Measurements from ENCODE around the gene NFATC2.
A peak's percentile ranks its signal among the peaks of the same experiment; 100 is the strongest.

NFATC2 gene

DNA sequence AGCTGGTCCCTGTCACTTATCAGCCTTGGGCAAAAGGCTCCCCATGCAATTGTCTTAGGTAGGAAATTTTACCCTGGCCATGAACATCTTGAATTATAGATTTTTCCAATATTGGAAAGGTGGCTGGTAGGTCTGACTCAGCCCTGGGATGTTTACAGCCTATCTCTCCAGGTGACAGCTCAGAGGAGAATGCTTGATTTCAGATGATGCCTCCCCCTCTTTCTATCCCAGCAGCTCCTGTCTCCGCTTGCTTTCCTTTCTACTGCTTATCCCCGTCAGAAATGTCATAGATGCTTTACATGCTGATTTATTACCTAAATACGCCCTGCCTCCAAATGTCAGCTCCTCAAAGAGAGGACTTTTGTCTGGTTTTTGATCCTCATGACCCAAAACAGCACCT is 109.6 kb downstream of the NFATC2 start:
- DNase-seq, result no peak

DNA sequence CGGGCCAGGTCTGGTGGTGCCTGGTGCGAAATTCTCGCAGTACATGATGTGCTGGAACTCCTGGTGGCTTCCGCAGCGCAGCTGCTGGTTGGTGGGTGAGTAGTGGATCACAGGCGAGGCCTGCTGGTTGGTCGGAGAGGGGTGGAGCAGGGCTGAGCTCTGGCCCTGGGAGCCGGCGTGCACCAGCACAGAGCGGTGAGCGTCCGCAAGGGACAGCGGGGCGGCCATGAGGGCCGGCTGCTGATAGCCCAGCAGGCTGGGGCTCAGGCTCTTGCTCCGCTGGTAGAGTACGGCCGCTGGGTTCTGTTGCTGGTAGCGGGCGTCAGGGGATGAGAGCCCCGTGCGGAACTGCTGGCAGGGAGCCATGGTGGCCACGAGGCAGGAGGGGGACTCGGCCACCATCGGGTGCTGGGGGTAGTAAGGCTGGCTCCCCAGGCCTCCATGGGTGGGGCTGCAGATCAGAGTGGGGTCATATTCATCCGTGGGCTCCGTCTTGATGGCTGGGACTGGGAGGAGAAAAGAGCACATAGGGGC is 110.2 kb downstream of the NFATC2 start:
- no peak for DNase-seq

DNA sequence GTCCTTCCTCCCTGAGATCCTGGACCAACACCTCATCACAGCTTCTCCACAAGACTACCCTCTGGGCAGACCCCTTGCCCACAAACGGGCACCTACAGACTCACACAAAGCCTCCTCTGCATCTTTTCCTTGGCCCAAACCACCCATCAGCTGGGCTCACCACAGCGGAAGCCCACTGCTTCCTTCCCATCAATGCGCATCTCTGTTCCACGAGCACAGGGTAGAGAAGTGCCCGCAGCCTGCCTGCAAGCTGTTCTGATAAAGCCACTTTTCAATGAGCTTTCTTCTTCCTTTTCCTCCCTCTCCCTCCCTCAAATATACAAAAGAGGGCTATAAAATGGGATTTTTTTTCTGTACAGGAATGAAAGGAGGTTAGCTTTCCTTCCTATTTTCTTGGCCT is 111.2 kb downstream of the NFATC2 start:
- DNase-seq, result no peak

DNA sequence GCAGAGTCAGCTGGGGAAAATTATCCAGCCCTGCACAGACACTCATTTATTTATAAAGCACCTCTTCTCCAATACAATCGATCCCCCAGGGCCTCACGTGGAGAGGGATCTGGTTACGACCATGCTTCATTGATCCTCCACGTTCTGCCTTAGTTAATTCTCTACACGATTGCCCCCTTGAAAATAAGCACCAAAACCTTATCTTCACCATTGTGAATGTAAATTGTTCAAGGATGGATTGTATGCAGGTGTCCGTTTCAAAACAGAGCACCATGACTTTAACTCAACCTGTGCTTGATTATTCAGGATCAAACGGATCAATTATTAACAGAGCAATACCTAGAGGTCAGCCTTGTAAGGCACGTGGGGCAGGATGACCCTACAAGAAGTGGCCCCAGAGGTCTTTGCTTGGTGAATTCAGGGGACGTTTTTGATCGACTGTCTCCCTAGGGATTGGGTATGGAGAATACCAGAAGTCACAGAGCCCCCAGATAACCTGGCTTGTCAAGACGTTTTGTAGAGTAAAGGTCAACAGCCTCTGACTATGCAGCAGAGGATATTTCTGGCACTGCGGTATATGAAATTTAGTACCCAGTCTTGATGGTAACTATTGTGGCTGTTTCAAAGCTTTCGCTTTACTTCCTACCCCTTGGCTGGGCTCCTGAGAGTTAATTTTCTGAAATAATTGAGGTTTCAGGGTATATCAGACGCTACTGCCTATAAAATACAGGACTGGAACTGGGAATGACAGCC is 112.1 kb downstream of the NFATC2 start:
- DNase-seq, result no peak

DNA sequence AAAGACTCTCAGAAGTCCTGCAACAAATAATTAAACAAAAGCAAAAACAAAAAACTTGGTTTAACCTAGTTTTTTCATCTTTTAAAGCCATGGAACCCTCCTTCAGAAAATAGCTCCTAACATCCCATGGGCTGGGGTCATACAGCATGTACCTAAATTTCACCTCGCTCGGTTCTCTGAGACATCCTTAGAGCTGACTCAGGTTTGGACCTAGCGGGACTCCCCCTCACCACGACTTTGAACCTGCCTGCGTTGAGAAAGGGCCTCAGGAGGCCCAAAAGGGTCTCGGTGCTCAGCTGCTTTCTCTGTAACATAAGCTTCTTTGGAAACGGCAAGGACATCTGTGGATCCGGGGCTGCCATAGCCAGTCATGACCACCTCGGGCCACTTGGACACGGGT is 112.8 kb downstream of the NFATC2 start:
- no peak for DNase-seq

DNA sequence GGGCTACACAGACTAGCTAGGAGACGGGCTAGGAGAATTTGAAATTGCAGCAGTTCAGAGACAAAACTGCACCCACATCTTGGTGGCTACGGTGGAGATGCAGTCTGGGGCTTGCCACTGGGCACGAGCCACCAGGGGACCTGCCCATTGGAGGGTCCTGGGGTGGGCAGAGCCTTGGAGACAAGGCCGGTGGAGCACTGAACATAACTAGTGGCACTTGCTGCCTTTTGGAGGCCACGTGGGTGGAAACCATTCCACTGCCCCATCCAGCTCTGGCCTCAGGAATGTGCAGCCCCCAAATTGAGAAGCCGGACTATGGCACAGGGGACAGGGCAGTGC is 113.4 kb downstream of the NFATC2 start:
- DNase-seq, result no peak

DNA sequence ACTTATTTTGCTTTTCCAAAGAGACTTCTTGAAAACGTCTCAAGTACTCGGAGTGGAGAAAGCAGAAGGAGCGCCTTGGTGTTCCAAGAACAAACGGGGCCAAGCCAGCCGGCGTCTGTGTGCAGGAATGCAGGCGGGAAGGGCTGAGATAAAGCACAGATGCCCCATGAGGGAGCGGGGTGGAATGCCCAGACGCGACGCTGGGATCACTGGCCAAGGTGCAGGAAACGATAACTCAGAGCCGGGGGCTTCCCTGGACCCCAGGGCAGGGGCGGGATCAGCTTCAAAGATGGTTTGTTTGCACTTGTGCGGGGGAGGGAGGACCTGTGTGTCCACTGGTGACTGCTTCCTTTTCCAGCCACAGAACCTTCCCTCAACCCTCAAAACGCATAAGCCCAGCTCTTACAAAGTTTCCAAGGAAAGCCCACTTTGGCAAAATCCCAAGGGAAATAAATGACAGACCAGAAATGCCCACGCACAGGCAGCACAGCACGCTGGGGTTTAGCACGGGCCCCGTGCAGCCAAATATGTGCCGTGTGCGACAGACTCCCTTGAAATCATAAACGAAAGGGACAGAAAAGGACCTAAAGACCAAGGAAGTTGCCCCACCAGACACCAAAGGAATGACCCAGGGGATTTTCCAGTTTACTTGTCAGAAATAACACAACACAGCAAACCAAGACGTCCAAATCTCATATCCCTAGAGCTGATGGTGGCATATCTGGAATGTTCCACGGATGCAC is 113.9 kb downstream of the NFATC2 start:
- peak in 8 of 58 donors; percentile 2 to 15 (median 7) for DNase-seq

DNA sequence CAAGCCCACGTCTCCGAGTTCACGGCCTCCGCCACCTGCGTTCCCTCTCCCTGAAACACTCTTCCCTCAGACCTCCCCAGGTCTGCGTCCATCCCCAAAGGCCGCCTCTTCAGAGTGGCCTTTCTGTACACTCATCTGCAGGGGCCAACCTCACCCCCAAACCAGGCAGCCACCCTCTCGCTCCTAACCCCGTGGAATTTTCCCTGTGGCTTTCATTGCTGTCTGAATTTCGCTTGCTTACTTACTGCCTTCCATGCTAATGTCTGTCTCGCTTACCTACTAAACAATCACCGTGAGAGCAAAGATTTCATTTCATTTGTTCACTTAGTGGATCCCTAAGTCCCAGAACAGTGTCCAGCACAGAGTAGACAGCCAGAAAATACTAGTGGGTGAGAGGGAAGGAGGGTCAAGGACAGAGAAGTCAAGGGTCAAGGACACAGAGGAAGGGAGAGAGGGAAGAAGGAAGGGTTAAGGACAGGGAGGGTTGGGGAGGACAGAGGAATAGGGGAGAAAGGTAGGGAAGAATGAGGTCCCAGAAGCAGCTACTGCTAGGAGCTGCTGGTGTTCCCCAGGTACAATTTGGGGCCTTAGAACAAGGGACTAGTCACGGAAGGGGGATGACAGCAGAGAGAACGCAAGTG is 114.7 kb downstream of the NFATC2 start:
- DNase-seq, result no peak

DNA sequence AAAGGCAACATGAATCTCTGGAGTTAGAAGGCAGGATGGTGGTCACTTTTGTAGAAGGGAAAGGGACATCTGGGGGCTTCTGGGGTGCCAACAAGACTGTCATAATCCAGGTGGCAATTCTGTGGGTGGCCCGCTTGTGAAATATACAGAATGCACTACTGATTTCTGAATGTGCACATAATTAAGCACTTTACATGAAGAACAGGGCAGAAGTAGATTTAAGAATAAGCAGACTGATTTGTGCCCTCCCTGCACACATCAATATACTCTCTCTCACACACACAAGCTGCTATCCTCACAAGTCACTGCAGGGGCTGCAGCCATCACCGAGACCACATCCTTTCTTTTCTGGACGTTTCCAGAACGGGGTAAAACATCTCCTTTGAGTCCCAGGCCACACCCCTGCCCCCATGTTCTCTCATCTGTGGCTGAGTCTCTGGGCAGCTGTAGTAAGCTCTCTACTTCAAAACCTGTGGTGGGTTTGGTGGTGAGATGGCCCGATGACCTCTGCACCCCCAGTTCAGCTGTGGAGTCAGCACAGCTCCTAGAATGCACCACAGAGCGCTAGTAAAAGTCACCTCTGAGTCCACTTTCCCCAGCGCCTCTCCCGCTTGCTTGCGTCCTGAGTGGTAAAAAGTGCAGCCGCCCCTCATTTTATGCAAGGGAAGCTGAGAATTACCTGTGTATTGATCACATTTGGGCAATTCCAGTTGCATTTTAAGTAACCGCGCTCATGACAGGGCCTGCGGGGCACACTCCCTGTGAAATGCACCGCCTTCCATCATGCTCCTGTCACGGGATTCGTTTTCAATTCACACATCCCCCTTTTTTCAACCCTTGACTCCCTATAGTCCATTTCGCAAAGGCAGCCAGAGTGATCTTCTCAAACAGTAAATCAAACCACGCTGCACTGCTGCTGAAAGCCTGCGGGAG is 115.5 kb downstream of the NFATC2 start:
- DNase-seq, result no peak

DNA sequence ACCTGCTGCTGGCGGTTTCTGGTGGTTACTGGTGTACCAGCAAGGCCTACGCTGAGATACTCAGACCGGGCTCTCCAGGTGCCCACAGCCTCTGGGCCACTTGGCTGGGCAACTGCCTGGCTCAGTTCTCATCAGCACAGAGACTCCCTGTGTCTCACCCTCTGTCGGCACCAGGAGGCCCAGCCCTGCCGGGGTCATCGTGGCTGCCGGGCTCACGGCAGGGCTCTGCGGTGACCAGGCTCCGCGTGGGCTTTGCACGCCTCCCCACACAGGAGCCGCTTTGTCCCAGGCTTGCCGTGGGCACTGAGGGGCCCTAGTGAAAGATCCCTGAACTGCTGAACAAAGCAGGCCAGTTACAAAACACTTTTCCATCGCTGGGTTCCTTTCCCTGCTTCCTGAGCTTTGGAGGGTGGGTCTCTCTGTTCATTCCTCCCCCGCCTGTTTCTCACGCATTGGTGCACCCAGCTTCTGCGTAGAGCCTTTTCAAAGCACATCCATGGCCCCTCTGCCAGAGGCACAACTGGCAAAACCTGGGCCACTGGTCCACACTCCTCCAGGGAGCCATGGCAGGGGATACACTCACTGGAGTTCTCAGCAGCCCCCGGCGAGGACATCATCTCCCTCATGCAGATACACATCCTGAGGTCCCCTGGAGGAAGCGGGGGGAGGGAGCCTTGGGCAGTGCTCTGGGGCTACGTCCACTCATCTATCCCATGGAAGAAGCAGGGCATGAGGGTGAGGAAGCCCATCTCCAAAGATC is 117.0 kb downstream of the NFATC2 start:
- no peak for DNase-seq

DNA sequence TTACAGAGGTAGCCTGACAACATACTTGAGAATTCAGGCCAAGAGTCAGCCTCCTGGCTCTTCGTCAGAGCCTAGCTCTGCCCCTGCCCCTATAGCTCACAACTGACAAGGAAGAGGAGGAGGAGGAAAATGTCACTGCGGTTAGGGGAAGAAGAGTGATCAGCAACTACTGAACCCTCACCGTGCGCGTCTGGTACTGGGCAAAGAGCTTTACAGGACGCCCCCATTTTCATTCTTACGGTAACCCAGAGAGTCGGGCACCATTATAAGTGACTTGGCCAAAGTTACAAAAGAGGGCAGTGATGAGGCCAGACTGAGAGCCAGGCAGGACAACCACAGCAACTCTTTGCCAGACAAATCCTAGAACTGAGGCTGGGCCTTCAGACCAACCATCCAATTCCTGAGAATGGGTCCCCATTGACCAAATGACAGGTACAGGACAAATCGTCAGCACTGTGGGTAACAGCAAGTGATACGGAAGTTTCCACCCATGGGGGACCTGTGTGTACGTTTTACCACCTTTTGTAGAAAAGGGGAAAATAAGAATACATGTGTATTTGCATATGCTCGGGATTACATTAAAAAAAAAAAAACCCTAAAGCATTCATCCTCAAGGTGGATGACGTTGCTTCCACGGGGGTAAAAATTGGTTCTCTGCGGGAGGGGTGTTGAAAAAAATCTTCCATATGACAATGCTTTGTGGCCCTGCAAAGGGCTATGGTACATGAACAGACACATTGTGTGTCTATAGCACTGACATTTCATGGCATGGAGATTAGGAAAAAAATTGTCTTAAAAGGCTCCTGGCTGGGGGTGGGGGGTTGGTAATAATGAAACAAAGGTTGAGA is 118.0 kb downstream of the NFATC2 start:
- no peak for DNase-seq

DNA sequence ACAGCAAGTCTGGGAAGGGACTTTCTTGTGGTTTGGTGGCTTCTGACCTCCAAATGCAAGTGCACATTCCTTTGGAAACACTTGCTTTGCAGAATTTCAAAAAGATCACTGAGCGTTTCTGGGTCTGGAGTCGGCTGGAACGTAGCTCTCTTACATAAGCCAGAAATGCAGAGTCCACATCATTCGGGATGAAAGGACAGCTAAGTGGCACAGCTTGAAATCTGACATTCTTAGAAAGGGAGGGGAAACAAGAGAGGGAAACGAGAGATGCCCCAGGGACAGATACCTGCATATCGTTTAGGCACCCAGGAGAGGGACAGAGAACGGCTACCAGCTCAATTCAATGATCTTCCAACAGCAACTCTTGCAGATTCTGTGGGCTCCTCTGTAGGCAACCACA is 118.7 kb downstream of the NFATC2 start:
- no peak for DNase-seq

DNA sequence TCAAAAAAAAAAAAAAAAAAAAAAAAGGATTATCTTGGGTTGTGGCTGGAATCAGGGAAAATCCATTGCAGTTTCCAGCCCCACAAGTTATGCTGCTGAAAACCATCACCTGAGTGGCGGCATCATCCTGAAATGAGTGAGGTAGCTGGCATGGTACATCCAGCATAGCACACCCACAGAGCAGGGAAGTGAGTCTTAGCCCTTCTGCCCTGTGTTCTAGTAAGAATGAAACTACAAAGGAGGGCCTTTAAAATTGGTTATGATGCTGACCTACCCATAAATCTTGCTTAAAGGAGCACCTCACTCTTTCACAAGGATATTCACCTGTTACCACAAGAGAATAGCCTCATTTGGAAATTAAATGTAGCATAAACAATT is 119.2 kb downstream of the NFATC2 start:
- DNase-seq, result no peak

DNA sequence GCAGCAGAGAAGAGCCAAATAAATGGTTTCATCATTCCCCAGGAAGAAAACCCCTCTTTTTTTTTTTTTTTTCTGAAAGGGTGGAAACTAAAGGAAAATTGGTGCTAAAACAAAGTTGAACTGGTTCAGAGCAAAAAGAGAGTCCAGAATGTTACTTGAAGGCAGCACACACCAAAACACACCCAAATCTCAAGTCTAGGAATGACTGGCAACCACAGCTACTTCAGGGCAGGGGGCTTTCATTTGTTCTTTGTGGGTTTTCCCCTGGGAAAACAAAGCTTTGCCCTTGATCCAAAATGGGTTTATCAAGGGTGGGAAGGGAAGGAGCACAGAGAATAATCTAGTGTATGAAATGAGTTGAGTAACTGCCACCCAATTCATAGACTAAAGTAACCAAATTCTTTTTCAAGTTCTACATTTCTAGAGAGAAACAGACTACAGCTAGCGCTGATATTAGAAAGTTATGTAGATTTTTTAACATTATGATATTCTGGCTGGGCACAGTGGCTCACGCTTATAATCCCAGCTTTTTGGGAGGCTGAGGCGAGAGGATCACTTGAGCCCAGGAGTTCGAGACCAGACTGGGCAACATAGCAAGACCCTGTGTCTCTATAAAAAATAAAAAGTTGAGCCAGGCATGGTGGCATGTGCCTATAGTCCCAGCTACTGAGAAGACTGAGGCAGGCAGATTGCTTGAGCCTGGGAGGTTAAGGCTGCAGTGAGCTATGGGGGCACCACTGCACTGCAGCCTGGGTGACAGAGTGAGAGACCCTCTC is 119.8 kb downstream of the NFATC2 start:
- no peak for DNase-seq

DNA sequence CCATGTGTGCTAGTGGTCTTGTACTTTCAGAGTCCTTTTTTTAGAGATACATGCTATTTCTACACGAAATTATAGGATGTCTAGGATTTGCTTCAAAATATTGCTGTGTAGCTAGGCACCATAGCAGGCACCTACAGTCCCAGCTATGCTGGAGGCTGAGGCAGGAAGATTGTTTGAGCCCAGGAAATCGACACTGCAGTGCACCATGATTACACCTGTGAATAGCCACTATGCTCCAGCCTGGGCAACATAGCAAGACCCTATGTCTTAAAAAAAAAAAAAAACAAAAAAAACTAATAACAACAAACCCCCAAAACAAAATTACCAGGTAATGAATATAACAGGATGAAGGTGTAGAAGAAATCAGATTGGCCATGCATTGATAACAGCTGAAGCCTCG is 121.7 kb downstream of the NFATC2 start:
- DNase-seq, result no peak

DNA sequence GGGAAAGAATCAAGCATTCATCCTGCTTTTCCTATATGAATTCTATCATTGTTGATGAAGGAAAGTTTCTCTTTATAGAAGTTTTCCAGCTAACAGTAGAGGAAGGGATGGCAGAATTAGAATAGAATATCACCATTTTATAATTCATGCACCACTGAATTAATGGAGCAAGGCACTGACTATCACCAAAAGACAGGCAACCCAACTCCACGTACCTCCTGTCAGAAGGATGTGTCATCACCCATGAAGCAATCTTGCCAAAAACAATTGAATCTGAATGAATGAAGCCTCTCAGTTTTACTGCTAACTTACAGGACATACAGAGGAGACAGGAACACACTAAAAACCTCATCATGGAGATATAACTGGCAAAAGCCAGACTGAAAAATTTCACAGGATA is 122.4 kb downstream of the NFATC2 start:
- DNase-seq, result no peak

DNA sequence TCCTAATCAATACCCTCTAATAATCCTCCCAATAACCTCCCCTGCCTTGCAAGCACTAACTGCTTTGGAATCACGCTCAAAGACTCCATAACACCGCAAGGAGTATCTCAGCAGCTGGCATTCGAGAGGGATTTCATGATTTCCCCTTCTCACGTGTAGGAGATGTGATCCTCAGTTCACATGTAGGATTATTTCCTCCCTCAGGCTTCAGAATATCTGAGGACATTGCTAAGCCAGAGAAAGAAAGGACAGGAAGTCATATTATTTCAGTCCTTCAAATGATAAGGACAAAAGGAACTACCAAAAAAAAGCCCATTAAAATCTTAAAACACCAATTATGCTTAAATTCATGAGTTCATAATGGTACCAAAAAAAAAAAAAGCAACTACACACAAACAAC is 122.9 kb downstream of the NFATC2 start:
- no peak for DNase-seq

DNA sequence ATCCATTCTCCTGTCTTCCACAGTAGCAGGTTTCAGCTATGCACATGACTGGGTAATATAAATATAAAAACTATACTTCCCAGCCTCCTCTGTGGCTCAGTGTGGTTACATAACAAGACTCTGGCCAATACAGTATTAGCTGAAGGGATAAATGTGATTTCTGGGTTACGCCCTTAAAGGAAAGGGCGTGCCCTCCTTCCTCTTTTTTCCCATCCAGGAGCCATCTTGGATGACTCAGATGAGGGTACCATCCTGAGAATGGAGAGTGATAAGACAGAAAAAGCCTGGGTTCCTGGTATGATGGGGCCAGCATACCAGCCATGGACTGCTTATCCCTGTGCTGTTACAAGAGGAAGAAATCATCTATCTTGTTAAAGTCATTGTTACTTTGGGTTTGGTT is 123.3 kb downstream of the NFATC2 start:
- no peak for DNase-seq

DNA sequence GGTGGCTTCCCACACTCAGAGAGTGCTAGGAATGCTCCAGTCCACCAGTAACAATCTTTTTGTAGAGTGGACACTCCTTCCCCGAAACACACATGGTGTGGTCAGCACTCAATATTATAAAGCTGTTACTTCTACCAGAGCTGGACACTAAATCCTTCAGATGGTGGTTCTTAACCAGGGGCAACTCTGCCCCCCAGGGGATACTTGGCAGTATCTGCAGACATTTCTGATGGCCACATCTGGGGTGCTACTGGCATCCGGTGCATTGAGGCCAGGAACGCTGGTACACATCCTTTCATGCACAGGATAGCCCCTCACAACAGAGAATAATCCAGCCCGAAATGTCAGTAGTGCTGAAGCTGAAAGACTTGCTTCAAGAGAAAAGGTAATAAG is 124.4 kb downstream of the NFATC2 start:
- DNase-seq, result no peak

Data from anterior cingulate cortex (tissue), 58 donors.